ENCODE data around the gene MMADHC. TPM values are rescaled to one million over a fixed set of nuclear protein-coding genes. Genes with fewer than 3 reads are reported as not detected.

MMADHC gene
- total and polyA plus RNA-seq, 4 experiments from 2014 or later: 66.4 to 163 (median 90.9) TPM

DNA sequence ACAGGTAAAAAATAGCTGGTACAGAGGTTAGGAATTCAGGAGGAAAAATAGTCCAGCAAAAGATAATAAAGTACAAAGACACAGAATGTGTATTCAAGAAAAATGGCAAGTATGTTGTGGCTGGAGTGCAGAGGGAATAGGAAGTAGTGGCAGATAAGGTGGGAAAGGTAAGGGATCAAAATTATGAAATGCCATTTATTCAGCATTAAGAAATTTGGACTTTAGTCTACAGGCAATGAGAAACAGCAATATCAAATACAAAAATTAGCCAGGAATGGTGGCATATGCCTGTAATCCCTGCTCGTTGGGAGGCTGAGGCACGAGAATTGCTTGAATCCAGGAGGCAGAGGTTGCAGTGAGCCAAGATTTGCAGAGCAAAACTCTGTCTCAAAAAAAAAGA, 10.3 kb downstream of the MMADHC start:
- POLR2A ChIA-PET (ENCODE audit: partially characterized antibody): no interaction called here
- Histone ChIP-seq H3K27me3 (ENCODE audit: insufficient read depth, low read length) (no peaks in the 10 kb centered on the region), H3K4me1 (ENCODE audit: insufficient read depth, low read length) (peaks cover 47% of the 10 kb centered on the region), H3K4me3 (ENCODE audit: low read length in 2 of 2) (no peak overlapping the region), H3K9me3 (ENCODE audit: control insufficient read depth in 1 of 2, low read length in 2 of 2) (no peaks in the 10 kb centered on the region), H3K27ac (ENCODE audit: low read depth, low read length) (no peak overlapping the region), H3K36me3 (ENCODE audit: insufficient read depth, low read length) (peaks cover 80% of the 10 kb centered on the region)
- intact Hi-C loops (cut with micrococcal nuclease): no loop called here
- no peak for DNase-seq
- H3K9me3 Mint-ChIP-seq: no peaks in the 10 kb centered on the region
- peak overlapping the region in 5 of 7 donors; percentile 2 to 24 (median 22) for H3K27ac Mint-ChIP-seq
- H3K4me1 Mint-ChIP-seq: peaks cover 27 to 54% (median 38%) of the 10 kb centered on the region in 4 donors
- peak overlapping the region in 1 of 8 donors; percentile 39 for H3K4me3 Mint-ChIP-seq
- no peaks in the 10 kb centered on the region for H3K27me3 Mint-ChIP-seq
- CTCF ChIA-PET (ENCODE audit: partially characterized antibody): interaction anchor here (1.0 kb wide), 1 partner anchor 560 kb away, joined by 3 read pairs; no protein-coding TSS in a partner anchor
- peaks cover 47 to 68% of the 10 kb centered on the region in 2 donors for H3K36me3 Mint-ChIP-seq

- peaks cover 79% of the 10 kb centered on the region for H3K36me3 ChIP-seq (ENCODE audit: insufficient read depth, low read length)
- H3K27ac ChIP-seq (ENCODE audit: low read depth, low read length): no peak overlapping the region
- H3K27me3 ChIP-seq (ENCODE audit: insufficient read depth, low read length): no peaks in the 10 kb centered on the region
- ChIA-PET POLR2A (ENCODE audit: partially characterized antibody) (no interaction called here), CTCF (ENCODE audit: partially characterized antibody) (no interaction called here)
- H3K4me1 ChIP-seq (ENCODE audit: insufficient read depth, low read length): peaks cover 36% of the 10 kb centered on the region
- intact Hi-C loops (cut with micrococcal nuclease): no loop called here
- Mint-ChIP-seq H3K27me3 (no peaks in the 10 kb centered on the region), H3K36me3 (peaks cover 46 to 59% of the 10 kb centered on the region in 2 donors), H3K4me1 (peaks cover 21 to 43% (median 30%) of the 10 kb centered on the region in 4 donors), H3K9me3 (no peaks in the 10 kb centered on the region), H3K27ac (no peak overlapping the region), H3K4me3 (no peak overlapping the region)
- H3K4me3 ChIP-seq (ENCODE audit: low read length in 2 of 2): no peak overlapping the region
- no peaks in the 10 kb centered on the region for H3K9me3 ChIP-seq (ENCODE audit: control insufficient read depth in 1 of 2, low read length in 2 of 2)
- DNase-seq: no peak
Measured at GRCh38 chr2:149575752-149576151, 11.8 kb downstream of the MMADHC start.

- Histone ChIP-seq H3K4me1 (ENCODE audit: insufficient read depth, low read length) (peaks cover 32% of the 10 kb centered on the region), H3K27ac (ENCODE audit: low read depth, low read length) (no peak overlapping the region), H3K9me3 (ENCODE audit: control insufficient read depth in 1 of 2, low read length in 2 of 2) (no peaks in the 10 kb centered on the region), H3K27me3 (ENCODE audit: insufficient read depth, low read length) (no peaks in the 10 kb centered on the region), H3K4me3 (ENCODE audit: low read length in 2 of 2) (no peak overlapping the region), H3K36me3 (ENCODE audit: insufficient read depth, low read length) (peaks cover 76% of the 10 kb centered on the region)
- Mint-ChIP-seq H3K36me3 (peaks cover 43 to 56% of the 10 kb centered on the region in 2 donors), H3K27ac (peak overlapping the region in 3 of 7 donors; percentile 47 to 78 (median 66)), H3K4me3 (no peak overlapping the region), H3K4me1 (peaks cover 18 to 38% (median 26%) of the 10 kb centered on the region in 4 donors), H3K27me3 (no peaks in the 10 kb centered on the region), H3K9me3 (no peaks in the 10 kb centered on the region)
- intact Hi-C loops (cut with micrococcal nuclease): no loop called here
- POLR2A ChIA-PET (ENCODE audit: partially characterized antibody): no interaction called here
- CTCF ChIA-PET (ENCODE audit: partially characterized antibody): interaction anchor here (1.5 kb wide), 1 partner anchor 14 kb away, joined by 3 read pairs; no protein-coding TSS in a partner anchor
- DNase-seq: no peak
Measured at GRCh38 chr2:149575277-149575676, 12.3 kb downstream of the MMADHC start.

DNA sequence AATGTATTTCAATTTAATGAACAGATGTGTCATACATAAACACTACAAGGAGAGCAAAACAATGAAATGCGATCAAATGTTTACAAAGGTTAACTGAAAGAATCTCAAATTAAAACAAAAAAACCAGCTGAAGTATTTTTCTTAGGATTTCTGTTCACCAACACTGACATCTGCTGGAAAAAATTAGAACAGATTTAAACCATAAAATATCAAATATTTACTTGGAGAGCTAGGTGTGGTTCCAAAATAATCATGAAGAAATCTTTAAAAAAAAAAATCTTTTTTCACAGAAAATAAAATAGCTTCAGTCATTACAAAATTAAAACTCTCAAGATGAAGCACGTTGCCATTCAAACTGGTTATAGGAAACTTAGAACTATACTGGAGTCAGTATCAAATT, 13.8 kb downstream of the MMADHC start:
- no peaks in the 10 kb centered on the region for H3K9me3 Mint-ChIP-seq
- Histone ChIP-seq H3K27ac (ENCODE audit: low read depth, low read length) (no peak overlapping the region), H3K27me3 (ENCODE audit: insufficient read depth, low read length) (no peaks in the 10 kb centered on the region), H3K36me3 (ENCODE audit: insufficient read depth, low read length) (peaks cover 75% of the 10 kb centered on the region), H3K4me1 (ENCODE audit: insufficient read depth, low read length) (peaks cover 21% of the 10 kb centered on the region), H3K9me3 (ENCODE audit: control insufficient read depth in 1 of 2, low read length in 2 of 2) (no peaks in the 10 kb centered on the region), H3K4me3 (ENCODE audit: low read length in 2 of 2) (no peak overlapping the region)
- H3K27ac Mint-ChIP-seq: no peak overlapping the region
- H3K4me1 Mint-ChIP-seq: peaks cover 13 to 30% (median 19%) of the 10 kb centered on the region in 4 donors
- H3K27me3 Mint-ChIP-seq: no peaks in the 10 kb centered on the region
- intact Hi-C loops (cut with micrococcal nuclease): no loop called here
- no peak overlapping the region for H3K4me3 Mint-ChIP-seq
- no peak for DNase-seq
- ChIA-PET POLR2A (ENCODE audit: partially characterized antibody) (interaction anchor here (1.3 kb wide), 1 partner anchor 13 kb away, joined by 6 read pairs; the partner anchor contains the start of gene MMADHC), CTCF (ENCODE audit: partially characterized antibody) (interaction anchor here (1.1 to 1.5 kb wide), 2 partner anchors 10 to 13 kb away, joined by 3 read pairs; no protein-coding TSS in a partner anchor)
- peaks cover 41 to 57% of the 10 kb centered on the region in 2 donors for H3K36me3 Mint-ChIP-seq

GRCh38 chr2:149572102-149572953, 15.2 kb downstream of the MMADHC start:
- peaks cover 39 to 57% of the 10 kb centered on the region in 2 donors for H3K36me3 Mint-ChIP-seq
- no peak overlapping the region for H3K27ac ChIP-seq (ENCODE audit: low read depth, low read length)
- peaks cover 6 to 20% (median 9%) of the 10 kb centered on the region in 4 donors for H3K4me1 Mint-ChIP-seq
- ChIA-PET CTCF (ENCODE audit: partially characterized antibody) (interaction anchor here (0.6 to 2.2 kb wide), 5 partner anchors 8 to 1909 kb away, joined by 3 to 9 read pairs (median 4); no protein-coding TSS in a partner anchor), POLR2A (ENCODE audit: partially characterized antibody) (interaction anchor here (1.3 to 1.7 kb wide), 2 partner anchors 14 to 15 kb away, joined by 5 to 6 read pairs; partner anchors contain the start of gene MMADHC)
- H3K9me3 ChIP-seq (ENCODE audit: control insufficient read depth in 1 of 2, low read length in 2 of 2): no peaks in the 10 kb centered on the region
- peaks cover 6% of the 10 kb centered on the region for H3K4me1 ChIP-seq (ENCODE audit: insufficient read depth, low read length)
- intact Hi-C loops (cut with micrococcal nuclease): no loop called here
- H3K27ac Mint-ChIP-seq: peak overlapping the region in 4 of 7 donors; percentile 25 to 70 (median 40)
- H3K9me3 Mint-ChIP-seq: no peaks in the 10 kb centered on the region
- H3K36me3 ChIP-seq (ENCODE audit: insufficient read depth, low read length): peaks cover 69% of the 10 kb centered on the region
- H3K4me3 ChIP-seq (ENCODE audit: low read length in 2 of 2): no peak overlapping the region
- DNase-seq: no peak
- H3K27me3 Mint-ChIP-seq: no peaks in the 10 kb centered on the region
- H3K4me3 Mint-ChIP-seq: no peak overlapping the region
- H3K27me3 ChIP-seq (ENCODE audit: insufficient read depth, low read length): no peaks in the 10 kb centered on the region

GRCh38 chr2:149568138-149568537, 19.4 kb downstream of the MMADHC start:
- Mint-ChIP-seq H3K4me3 (no peak overlapping the region), H3K27me3 (no peaks in the 10 kb centered on the region), H3K4me1 (peaks cover 0 to 8% (median 5%) of the 10 kb centered on the region in 4 donors), H3K9me3 (no peaks in the 10 kb centered on the region), H3K36me3 (peaks cover 25 to 50% of the 10 kb centered on the region in 2 donors), H3K27ac (no peak overlapping the region)
- CTCF ChIA-PET (ENCODE audit: partially characterized antibody): no interaction called here
- no peak for DNase-seq
- POLR2A ChIA-PET (ENCODE audit: partially characterized antibody): no interaction called here
- Histone ChIP-seq H3K9me3 (ENCODE audit: control insufficient read depth in 1 of 2, low read length in 2 of 2) (no peaks in the 10 kb centered on the region), H3K4me1 (ENCODE audit: insufficient read depth, low read length) (no peaks in the 10 kb centered on the region), H3K27me3 (ENCODE audit: insufficient read depth, low read length) (no peaks in the 10 kb centered on the region), H3K4me3 (ENCODE audit: low read length in 2 of 2) (no peak overlapping the region), H3K27ac (ENCODE audit: low read depth, low read length) (no peak overlapping the region), H3K36me3 (ENCODE audit: insufficient read depth, low read length) (peaks cover 41% of the 10 kb centered on the region)
- intact Hi-C loops (cut with micrococcal nuclease): loop anchor here (10.0 kb wide), 1 partner anchor 1063 kb away; no protein-coding TSS in a partner anchor

GRCh38 chr2:149566652-149567051, 20.9 kb downstream of the MMADHC start:
- no peak for DNase-seq
- H3K36me3 ChIP-seq (ENCODE audit: insufficient read depth, low read length): peaks cover 26% of the 10 kb centered on the region
- H3K4me3 ChIP-seq (ENCODE audit: low read length in 2 of 2): no peak overlapping the region
- no peak overlapping the region for H3K27ac ChIP-seq (ENCODE audit: low read depth, low read length)
- peaks cover 18 to 39% of the 10 kb centered on the region in 2 donors for H3K36me3 Mint-ChIP-seq
- no peaks in the 10 kb centered on the region for H3K27me3 ChIP-seq (ENCODE audit: insufficient read depth, low read length)
- no peaks in the 10 kb centered on the region for H3K9me3 ChIP-seq (ENCODE audit: control insufficient read depth in 1 of 2, low read length in 2 of 2)
- intact Hi-C loops (cut with micrococcal nuclease): loop anchor here (10.0 kb wide), 1 partner anchor 1062 kb away; no protein-coding TSS in a partner anchor
- peaks cover 0 to 3% (median 1%) of the 10 kb centered on the region in 4 donors for H3K4me1 Mint-ChIP-seq
- H3K27ac Mint-ChIP-seq: no peak overlapping the region
- no peaks in the 10 kb centered on the region for H3K4me1 ChIP-seq (ENCODE audit: insufficient read depth, low read length)
- CTCF ChIA-PET (ENCODE audit: partially characterized antibody): no interaction called here
- no peaks in the 10 kb centered on the region for H3K27me3 Mint-ChIP-seq
- H3K4me3 Mint-ChIP-seq: no peak overlapping the region
- POLR2A ChIA-PET (ENCODE audit: partially characterized antibody): no interaction called here
- H3K9me3 Mint-ChIP-seq: no peaks in the 10 kb centered on the region
